ENCODE data around the gene LDLRAD2. TPM values are rescaled to one million over a fixed set of nuclear protein-coding genes. Genes with fewer than 3 reads are reported as not detected.

LDLRAD2 gene
- total and polyA plus RNA-seq, 2 of the 4 experiments (the other 2 are of a cell fraction), result 0.05 TPM; not detected in 1

- no peak overlapping the region; a peak in 1 of 4 replicates for H4K8ac ChIP-seq (ENCODE audit: low read depth in 2 of 2, low read length in 2 of 2)
- peak overlapping the region; percentile 73; the same call in 1 of the 2 replicates for H3K4me2 ChIP-seq (ENCODE audit: low read depth, low read length)
- H2BK5ac ChIP-seq (ENCODE audit: low read depth, low read length, poor library complexity, severe bottlenecking), result no peak overlapping the region
- H2AK5ac ChIP-seq (ENCODE audit: low read depth, low read length), result no peak overlapping the region
- no peak overlapping the region for H3K9ac ChIP-seq (ENCODE audit: low read depth, low read length)
- no peak overlapping the region; the same call in 1 of the 2 replicates for H3K23ac ChIP-seq (ENCODE audit: low read depth, low read length)
- BruUV-seq (replicated peaks), result no TSS peak
- dilution Hi-C loops (cut with HindIII; ENCODE audit: low sequenced_read_pairs, unreplicated experiment), result no loop called here
- H3K4me3 ChIP-seq (ENCODE audit: insufficient read depth, low read depth, low read length), result peak overlapping the region; percentile 33
- H3K36me3 ChIP-seq (ENCODE audit: control insufficient read depth, insufficient read depth, low read length), result no peaks in the 10 kb centered on the region
- TF ChIP-seq, protein P1, sequence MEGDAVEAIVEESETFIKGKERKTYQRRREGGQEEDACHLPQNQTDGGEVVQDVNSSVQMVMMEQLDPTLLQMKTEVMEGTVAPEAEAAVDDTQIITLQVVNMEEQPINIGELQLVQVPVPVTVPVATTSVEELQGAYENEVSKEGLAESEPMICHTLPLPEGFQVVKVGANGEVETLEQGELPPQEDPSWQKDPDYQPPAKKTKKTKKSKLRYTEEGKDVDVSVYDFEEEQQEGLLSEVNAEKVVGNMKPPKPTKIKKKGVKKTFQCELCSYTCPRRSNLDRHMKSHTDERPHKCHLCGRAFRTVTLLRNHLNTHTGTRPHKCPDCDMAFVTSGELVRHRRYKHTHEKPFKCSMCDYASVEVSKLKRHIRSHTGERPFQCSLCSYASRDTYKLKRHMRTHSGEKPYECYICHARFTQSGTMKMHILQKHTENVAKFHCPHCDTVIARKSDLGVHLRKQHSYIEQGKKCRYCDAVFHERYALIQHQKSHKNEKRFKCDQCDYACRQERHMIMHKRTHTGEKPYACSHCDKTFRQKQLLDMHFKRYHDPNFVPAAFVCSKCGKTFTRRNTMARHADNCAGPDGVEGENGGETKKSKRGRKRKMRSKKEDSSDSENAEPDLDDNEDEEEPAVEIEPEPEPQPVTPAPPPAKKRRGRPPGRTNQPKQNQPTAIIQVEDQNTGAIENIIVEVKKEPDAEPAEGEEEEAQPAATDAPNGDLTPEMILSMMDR (conservative IDR thresholded peaks at IDR 0.05; ENCODE audit: low read depth, low read length), result peak; percentile 18; the same call in 1 of the 2 replicates
- TF ChIP-seq ELK1 (IDR thresholded peaks at IDR 0.05; ENCODE audit: borderline replicate concordance, low read depth, low read length), result no peak
- peaks cover 11% of the 10 kb centered on the region for H3K27me3 ChIP-seq (ENCODE audit: control insufficient read depth, insufficient read depth, low read length)
- ChIA-PET CTCF (no interaction called here), POLR2A (ENCODE audit: unreplicated experiment) (no interaction called here)
- H3K79me1 ChIP-seq (ENCODE audit: low read depth in 1 of 2, low read length in 2 of 2), result no peaks in the 10 kb centered on the region; a peak in 1 of 4 replicates
- no peak overlapping the region for H2BK15ac ChIP-seq (ENCODE audit: low read depth, low read length)
- intact Hi-C loops (cut with micrococcal nuclease), result no loop called here
- H2AFZ ChIP-seq (replicated peaks; ENCODE audit: low read length, poor library complexity), result peak overlapping the region; percentile 85
- peak; percentile 16; the same call in 1 of the 2 replicates for ATAC-seq (ENCODE audit: low read depth)
- no peak overlapping the region for H3K56ac ChIP-seq (ENCODE audit: extremely low read depth, insufficient read depth, low read length)
- peak overlapping the region; percentile 9 for H2AK9ac ChIP-seq (replicated peaks; ENCODE audit: low read depth, low read length, poor library complexity)
- H4K20me1 ChIP-seq (ENCODE audit: insufficient read depth, low read length), result peaks cover 9% of the 10 kb centered on the region; the same call in 1 of the 2 replicates
- H3K4ac ChIP-seq (ENCODE audit: low read depth, low read length), result no peak overlapping the region
- no peak overlapping the region for H2BK120ac ChIP-seq (ENCODE audit: low read depth, low read length)
- no peak overlapping the region for H2BK20ac ChIP-seq (ENCODE audit: low read depth, low read length)
- peaks cover 18% of the 10 kb centered on the region for H3K9me1 ChIP-seq (ENCODE audit: insufficient read depth, low read length)
- peak overlapping the region; percentile 53; the same call in 1 of the 2 replicates for H4K5ac ChIP-seq (ENCODE audit: low read depth, low read length)
- DNase-seq, result no peak
- no peak overlapping the region for H3K14ac ChIP-seq (replicated peaks; ENCODE audit: low read depth, low read length)
- no peak overlapping the region for H4K91ac ChIP-seq (ENCODE audit: insufficient read depth, low read depth, low read length)
- H3K18ac ChIP-seq (ENCODE audit: low read depth, low read length), result no peak overlapping the region
- H3K4me1 ChIP-seq (ENCODE audit: control insufficient read depth, insufficient read depth, low read length), result peaks cover 6% of the 10 kb centered on the region
- no peak overlapping the region for H3K27ac ChIP-seq (ENCODE audit: insufficient read depth, low read length)
- peaks cover 2% of the 10 kb centered on the region; the same call in 1 of the 2 replicates for H3K9me3 ChIP-seq (ENCODE audit: control insufficient read depth, insufficient read depth, low read length)
- in situ Hi-C loops (cut with MboI; ENCODE audit: low sequenced_read_pairs), result no loop called here
- 16% methylated on average over 41 of the region's 65 CpGs; no CpG with 5 or more reads in 1 of the 2 experiments for WGBS, 2 experiments (ENCODE audit: extremely low coverage in 2 of 2, insufficient read length in 1 of 2)
Observed at GRCh38 chr1:21814241-21814918, 2.3 kb downstream of the LDLRAD2 start.

Data from IMR-90 (cell line).